ENCODE results near the gene SPATA32.

The SPATA32 gene

GRCh38 chr17:45294506-45294905 is 32.6 kb upstream of the SPATA32 start:
- no peak for DNase-seq (ENCODE audit: low read depth in 1 of 2, low spot score in 1 of 2)

GRCh38 chr17:45293413-45294211 is 31.7 kb upstream of the SPATA32 start:
- DNase-seq (ENCODE audit: low read depth in 1 of 2, low spot score in 1 of 2), result no peak

- DNase-seq (ENCODE audit: low read depth in 1 of 2, low spot score in 1 of 2), result no peak
Observed at GRCh38 chr17:45292696-45293412, 31.0 kb upstream of the SPATA32 start.

GRCh38 chr17:45291171-45291805 is 29.4 kb upstream of the SPATA32 start:
- no peak for DNase-seq (ENCODE audit: low read depth in 1 of 2, low spot score in 1 of 2)

GRCh38 chr17:45290269-45290765 is 28.4 kb upstream of the SPATA32 start:
- DNase-seq (ENCODE audit: low read depth in 1 of 2, low spot score in 1 of 2), result no peak

GRCh38 chr17:45289301-45290268 is 27.7 kb upstream of the SPATA32 start:
- no peak for DNase-seq (ENCODE audit: low read depth in 1 of 2, low spot score in 1 of 2)

- DNase-seq (ENCODE audit: low read depth in 1 of 2, low spot score in 1 of 2), result no peak
Observed at GRCh38 chr17:45288825-45289224, 26.9 kb upstream of the SPATA32 start.

- DNase-seq (ENCODE audit: low read depth in 1 of 2, low spot score in 1 of 2), result no peak
Observed at GRCh38 chr17:45287526-45288500, 25.9 kb upstream of the SPATA32 start.

GRCh38 chr17:45286286-45286685 is 24.4 kb upstream of the SPATA32 start:
- no peak for DNase-seq (ENCODE audit: low read depth in 1 of 2, low spot score in 1 of 2)

GRCh38 chr17:45284176-45285140 is 22.6 kb upstream of the SPATA32 start:
- no peak for DNase-seq (ENCODE audit: low read depth in 1 of 2, low spot score in 1 of 2)

GRCh38 chr17:45283711-45284110 is 21.8 kb upstream of the SPATA32 start:
- no peak for DNase-seq (ENCODE audit: low read depth in 1 of 2, low spot score in 1 of 2)

GRCh38 chr17:45282683-45283644 is 21.1 kb upstream of the SPATA32 start:
- no peak for DNase-seq (ENCODE audit: low read depth in 1 of 2, low spot score in 1 of 2)

GRCh38 chr17:45279898-45280297 is 18.0 kb upstream of the SPATA32 start:
- DNase-seq (ENCODE audit: low read depth in 1 of 2, low spot score in 1 of 2), result no peak

GRCh38 chr17:45277992-45278391 is 16.1 kb upstream of the SPATA32 start:
- DNase-seq (ENCODE audit: low read depth in 1 of 2, low spot score in 1 of 2), result no peak

- peak; percentile 82 to 85 for DNase-seq (ENCODE audit: low read depth in 1 of 2, low spot score in 1 of 2)
Observed at GRCh38 chr17:45277216-45277849, 15.4 kb upstream of the SPATA32 start.

GRCh38 chr17:45276031-45276430 is 14.1 kb upstream of the SPATA32 start:
- DNase-seq (ENCODE audit: low read depth in 1 of 2, low spot score in 1 of 2), result no peak

- no peak for DNase-seq (ENCODE audit: low read depth in 1 of 2, low spot score in 1 of 2)
Observed at GRCh38 chr17:45274033-45274432, 12.1 kb upstream of the SPATA32 start.

All from activated CD4-positive, alpha-beta T cell treated with anti-CD3 and anti-CD28 coated beads, Interleukin-2, amount 50 U/mL, for 24 hours (primary cell).